SHP77 treated with DMSO at 0.1 percent for 48 hours (cell line): ENCODE data around the gene PI16.
"Not testable (repeated sequence)": the region's sequence is repeated elsewhere in the genome, so short reads cannot be mapped to it uniquely, and the experiment has no call there.

Experiments used
- DNase-seq: peaks from one replicate; lab custom pipeline; 2025; lab: John Stamatoyannopoulos, UW

Gene PI16

GRCh38 chr6:36928547-36928918 lies 26.0 kb upstream of the PI16 start:
- DNase-seq, result peak; percentile 35

GRCh38 chr6:36929152-36929551 lies 25.4 kb upstream of the PI16 start:
- no peak for DNase-seq

- no peak for DNase-seq
Measured at GRCh38 chr6:36929607-36930006, 24.9 kb upstream of the PI16 start.

- DNase-seq, result no peak
Measured at GRCh38 chr6:36930483-36930882, 24.1 kb upstream of the PI16 start.

GRCh38 chr6:36933102-36933501 lies 21.4 kb upstream of the PI16 start:
- DNase-seq, result no peak

- DNase-seq, result no peak
Measured at GRCh38 chr6:36933519-36933918, 21.0 kb upstream of the PI16 start.

- DNase-seq, result no peak
Measured at GRCh38 chr6:36934901-36935300, 19.6 kb upstream of the PI16 start.

- DNase-seq, result no peak
Measured at GRCh38 chr6:36936824-36937223, 17.7 kb upstream of the PI16 start.

- DNase-seq, result no peak
Measured at GRCh38 chr6:36937896-36938295, 16.6 kb upstream of the PI16 start.

- no peak for DNase-seq
Measured at GRCh38 chr6:36938536-36938935, 16.0 kb upstream of the PI16 start.

GRCh38 chr6:36939005-36939404 lies 15.5 kb upstream of the PI16 start:
- DNase-seq, result not testable (repeated sequence)

- DNase-seq, result no peak
Measured at GRCh38 chr6:36940027-36940426, 14.5 kb upstream of the PI16 start.

GRCh38 chr6:36941561-36941960 lies 13.0 kb upstream of the PI16 start:
- DNase-seq, result not testable (repeated sequence)

GRCh38 chr6:36942329-36942728 lies 12.2 kb upstream of the PI16 start:
- DNase-seq, result not testable (repeated sequence)

GRCh38 chr6:36944650-36945049 lies 9.9 kb upstream of the PI16 start:
- no peak for DNase-seq

GRCh38 chr6:36945301-36945700 lies 9.2 kb upstream of the PI16 start:
- no peak for DNase-seq

GRCh38 chr6:36946526-36946925 lies 8.0 kb upstream of the PI16 start:
- DNase-seq, result no peak

GRCh38 chr6:36947570-36948351 lies 6.8 kb upstream of the PI16 start:
- DNase-seq, result no peak

- DNase-seq, result not testable (repeated sequence)
Measured at GRCh38 chr6:36949076-36949475, 5.5 kb upstream of the PI16 start.

GRCh38 chr6:36949636-36950035 lies 4.9 kb upstream of the PI16 start:
- DNase-seq, result no peak

GRCh38 chr6:36953931-36954261 lies 642 bp upstream of the PI16 start:
- DNase-seq, result no peak

GRCh38 chr6:36955136-36955535 lies 598 bp downstream of the PI16 start:
- no peak for DNase-seq

GRCh38 chr6:36955671-36956445 lies 1.3 kb downstream of the PI16 start:
- peak; percentile 4 for DNase-seq

GRCh38 chr6:36956446-36956820 lies 1.9 kb downstream of the PI16 start:
- DNase-seq, result no peak
